Duodenal mucosa (tissue), 2 donors: Measurements from ENCODE around the gene HK1.

Source experiments
- H3K27ac ChIP-seq: one replicate; pipeline ENCODE4 v1.7.0; 2013; ENCODE audit warnings: low read depth, low read length
- H3K27me3 ChIP-seq, 2 donors: one replicate each; pipeline ENCODE4 v1.7.0; 2013; ENCODE audit warnings: low read length in 2 of 2, control low read depth in 1 of 2; ENCODE audit not compliant: insufficient read depth in 2 of 2, control insufficient read depth in 1 of 2
- H3K36me3 ChIP-seq, 2 donors: one replicate each; pipeline ENCODE4 v1.7.0; 2013; ENCODE audit warnings: low read length in 2 of 2, control low read depth in 1 of 2; ENCODE audit not compliant: insufficient read depth in 2 of 2, control insufficient read depth in 1 of 2
- H3K4me1 ChIP-seq, 2 donors: one replicate each; pipeline ENCODE4 v1.7.0; 2013; ENCODE audit warnings: low read length in 2 of 2, control low read depth in 1 of 2; ENCODE audit not compliant: insufficient read depth in 2 of 2, control insufficient read depth in 1 of 2
- H3K4me3 ChIP-seq, 2 donors: one replicate each; pipeline ENCODE4 v1.7.0; 2013; ENCODE audit warnings: low read length in 2 of 2, low read depth in 1 of 2
- H3K9ac ChIP-seq, 2 donors: one replicate each; pipeline ENCODE4 v1.7.0; 2013; ENCODE audit warnings: low read length in 2 of 2, low read depth in 1 of 2
- H3K9me3 ChIP-seq, 2 donors: one replicate each; pipeline ENCODE4 v1.7.0; 2013; ENCODE audit warnings: low read length in 2 of 2, control low read depth in 1 of 2; ENCODE audit not compliant: control insufficient read depth in 1 of 2

Gene HK1

GRCh38 chr10:69253171-69253570, 25.1 kb upstream of the HK1 start:
- no peaks in the 10 kb centered on the region for H3K27me3 ChIP-seq
- H3K4me3 ChIP-seq: no peak overlapping the region
- no peak overlapping the region for H3K9ac ChIP-seq
- H3K36me3 ChIP-seq: peaks cover 14 to 55% of the 10 kb centered on the region in 2 donors
- no peaks in the 10 kb centered on the region for H3K9me3 ChIP-seq
- no peaks in the 10 kb centered on the region for H3K4me1 ChIP-seq
- no peak overlapping the region for H3K27ac ChIP-seq

- Histone ChIP-seq H3K4me1 (no peaks in the 10 kb centered on the region), H3K27me3 (no peaks in the 10 kb centered on the region), H3K27ac (no peak overlapping the region), H3K9me3 (no peaks in the 10 kb centered on the region), H3K4me3 (no peak overlapping the region), H3K36me3 (peaks cover 18 to 56% of the 10 kb centered on the region in 2 donors), H3K9ac (no peak overlapping the region)
Measured at GRCh38 chr10:69254877-69255276, 23.4 kb upstream of the HK1 start.

- Histone ChIP-seq H3K27ac (no peak overlapping the region), H3K27me3 (no peaks in the 10 kb centered on the region), H3K4me3 (no peak overlapping the region), H3K36me3 (peaks cover 10 to 52% of the 10 kb centered on the region in 2 donors), H3K9ac (no peak overlapping the region), H3K4me1 (no peaks in the 10 kb centered on the region), H3K9me3 (no peaks in the 10 kb centered on the region)
Measured at GRCh38 chr10:69259547-69260243, 18.6 kb upstream of the HK1 start.

GRCh38 chr10:69261184-69261583, 17.1 kb upstream of the HK1 start:
- Histone ChIP-seq H3K9ac (no peak overlapping the region), H3K9me3 (no peaks in the 10 kb centered on the region), H3K4me1 (no peaks in the 10 kb centered on the region), H3K36me3 (peaks cover 10 to 58% of the 10 kb centered on the region in 2 donors), H3K4me3 (no peak overlapping the region), H3K27me3 (no peaks in the 10 kb centered on the region), H3K27ac (no peak overlapping the region)

GRCh38 chr10:69262292-69262751, 16.0 kb upstream of the HK1 start:
- Histone ChIP-seq H3K9me3 (no peaks in the 10 kb centered on the region), H3K4me3 (no peak overlapping the region), H3K27me3 (no peaks in the 10 kb centered on the region), H3K36me3 (peaks cover 4 to 58% of the 10 kb centered on the region in 2 donors), H3K9ac (no peak overlapping the region), H3K27ac (no peak overlapping the region), H3K4me1 (no peaks in the 10 kb centered on the region)

- H3K4me1 ChIP-seq: no peaks in the 10 kb centered on the region
- H3K27me3 ChIP-seq: no peaks in the 10 kb centered on the region
- no peak overlapping the region for H3K4me3 ChIP-seq
- H3K36me3 ChIP-seq: peaks cover 0 to 31% of the 10 kb centered on the region in 2 donors
- no peaks in the 10 kb centered on the region for H3K9me3 ChIP-seq
- no peak overlapping the region for H3K9ac ChIP-seq
- no peak overlapping the region for H3K27ac ChIP-seq
Measured at GRCh38 chr10:69265521-69265920, 12.8 kb upstream of the HK1 start.

- Histone ChIP-seq H3K4me1 (no peaks in the 10 kb centered on the region), H3K9ac (no peak overlapping the region), H3K4me3 (no peak overlapping the region), H3K27me3 (no peaks in the 10 kb centered on the region), H3K27ac (no peak overlapping the region), H3K36me3 (peaks cover 0 to 20% of the 10 kb centered on the region in 2 donors), H3K9me3 (no peaks in the 10 kb centered on the region)
Measured at GRCh38 chr10:69268761-69269416, 9.4 kb upstream of the HK1 start.

- Histone ChIP-seq H3K27me3 (no peaks in the 10 kb centered on the region), H3K4me3 (no peak overlapping the region), H3K9me3 (no peaks in the 10 kb centered on the region), H3K9ac (no peak overlapping the region), H3K27ac (no peak overlapping the region), H3K36me3 (peaks cover 0 to 20% of the 10 kb centered on the region in 2 donors), H3K4me1 (no peaks in the 10 kb centered on the region)
Measured at GRCh38 chr10:69269761-69270160, 8.5 kb upstream of the HK1 start.

GRCh38 chr10:69270990-69271389, 7.3 kb upstream of the HK1 start:
- Histone ChIP-seq H3K4me1 (no peaks in the 10 kb centered on the region), H3K9ac (no peak overlapping the region), H3K27me3 (no peaks in the 10 kb centered on the region), H3K9me3 (no peaks in the 10 kb centered on the region), H3K27ac (no peak overlapping the region), H3K36me3 (peaks cover 0 to 9% of the 10 kb centered on the region in 2 donors), H3K4me3 (no peak overlapping the region)

- no peaks in the 10 kb centered on the region for H3K27me3 ChIP-seq
- H3K9me3 ChIP-seq: no peaks in the 10 kb centered on the region
- peaks cover 0 to 1% of the 10 kb centered on the region in 2 donors for H3K36me3 ChIP-seq
- no peaks in the 10 kb centered on the region for H3K4me1 ChIP-seq
- H3K9ac ChIP-seq: no peak overlapping the region
- H3K4me3 ChIP-seq: no peak overlapping the region
- H3K27ac ChIP-seq: no peak overlapping the region
Measured at GRCh38 chr10:69272624-69273023, 5.7 kb upstream of the HK1 start.
